NCI-H2227 (cell line): ENCODE measurements around the gene RNF130.

Experiments
- DNase-seq: peaks from one replicate; lab custom pipeline; 2025; ENCODE audit not compliant: unreplicated experiment; lab: John Stamatoyannopoulos, UW

The RNF130 gene

GRCh38 chr5:180060192-180060591, 11.4 kb downstream of the RNF130 start:
- no peak for DNase-seq

- DNase-seq, result no peak
Measured at GRCh38 chr5:180059326-180059725, 12.2 kb downstream of the RNF130 start.

DNA sequence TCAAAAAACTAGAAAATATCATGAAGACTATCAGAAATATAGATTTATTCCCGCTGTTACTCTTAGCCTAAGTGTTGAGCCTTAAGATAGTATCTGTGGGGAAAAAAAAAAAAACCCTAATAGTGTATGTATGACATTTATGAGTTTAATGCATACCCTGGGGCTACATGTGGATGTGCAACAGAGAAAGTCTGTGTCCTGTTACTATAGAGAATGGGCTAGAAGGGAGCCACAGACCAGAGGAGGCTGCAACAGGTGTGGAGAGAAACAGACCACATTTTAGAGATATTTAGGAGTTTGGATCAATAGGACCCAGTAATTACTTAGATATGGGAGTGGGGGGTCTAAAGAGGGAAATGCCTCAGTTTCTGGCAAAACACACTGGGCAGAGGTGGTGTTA, 15.4 kb downstream of the RNF130 start:
- no peak for DNase-seq

DNA sequence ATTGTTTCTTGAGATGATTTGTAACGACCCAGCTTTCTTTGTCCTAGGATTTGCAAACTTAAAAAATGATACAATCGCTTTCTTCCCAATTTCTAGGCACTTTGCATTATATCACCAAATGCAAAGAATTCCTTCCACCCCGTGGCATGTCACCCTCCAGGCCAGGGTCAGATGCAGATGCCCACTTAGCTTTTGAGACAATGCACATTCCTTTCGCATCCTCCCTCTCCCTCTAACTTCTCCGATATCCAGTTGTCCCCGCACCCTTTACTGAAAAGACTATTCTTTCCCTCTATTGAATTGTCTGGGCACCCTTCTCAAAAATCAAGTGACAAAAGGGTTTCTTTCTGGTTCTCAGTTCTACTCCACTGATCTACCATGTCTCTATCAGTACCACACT, 17.3 kb downstream of the RNF130 start:
- no peak for DNase-seq

DNA sequence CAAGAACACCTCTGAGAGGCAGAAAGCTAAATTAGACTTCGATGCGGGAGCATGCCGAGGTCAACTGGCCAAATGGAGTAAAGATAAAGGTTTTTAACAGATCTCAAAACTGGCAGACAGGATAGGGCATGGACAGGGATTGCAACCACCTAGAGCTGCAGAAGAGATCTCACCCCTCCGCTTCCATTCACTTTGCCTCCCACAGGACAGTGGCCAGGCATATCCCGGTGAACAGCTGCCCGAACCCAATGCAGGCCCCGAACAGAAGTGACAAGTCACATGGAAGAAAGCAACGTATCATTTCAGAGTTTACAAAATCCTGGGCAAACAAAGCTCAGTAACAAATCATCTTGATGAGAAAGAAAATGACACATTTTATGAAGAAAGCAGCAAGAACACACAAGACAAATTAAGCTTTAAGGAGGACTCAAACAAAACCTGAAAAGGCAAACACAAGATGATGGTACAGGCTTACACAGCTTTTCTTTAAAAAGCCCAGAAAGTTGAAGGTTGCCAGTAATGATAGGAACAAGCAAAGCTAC, 18.4 kb downstream of the RNF130 start:
- peak; percentile 8 for DNase-seq

- no peak for DNase-seq
Measured at GRCh38 chr5:180052211-180052818, 19.2 kb downstream of the RNF130 start.

GRCh38 chr5:180050121-180050940, 21.2 kb downstream of the RNF130 start:
- no peak for DNase-seq

GRCh38 chr5:180049185-180049548, 22.4 kb downstream of the RNF130 start:
- DNase-seq, result no peak

- DNase-seq, result no peak
Measured at GRCh38 chr5:180047667-180048066, 23.9 kb downstream of the RNF130 start.

DNA sequence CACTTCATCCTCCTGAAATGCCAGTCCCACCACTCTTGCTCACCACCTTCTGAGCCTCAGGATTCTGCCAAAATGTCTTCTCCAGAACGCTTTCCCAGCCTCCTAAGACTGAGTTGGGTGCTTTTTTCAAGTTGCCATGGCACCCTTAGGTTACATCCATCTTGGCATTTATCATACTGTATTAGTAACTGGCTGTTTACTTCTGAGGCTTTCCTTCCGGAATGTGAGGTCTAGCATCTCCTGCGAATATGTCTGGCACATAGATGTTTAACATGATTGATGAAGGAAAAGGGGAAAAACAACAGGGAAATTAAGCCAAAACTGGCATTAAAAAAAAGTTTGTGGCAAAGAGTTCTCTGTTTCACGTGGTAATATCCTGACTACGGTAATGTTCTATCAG, 24.9 kb downstream of the RNF130 start:
- no peak for DNase-seq

- no peak for DNase-seq
Measured at GRCh38 chr5:180045889-180046499, 25.6 kb downstream of the RNF130 start.

DNA sequence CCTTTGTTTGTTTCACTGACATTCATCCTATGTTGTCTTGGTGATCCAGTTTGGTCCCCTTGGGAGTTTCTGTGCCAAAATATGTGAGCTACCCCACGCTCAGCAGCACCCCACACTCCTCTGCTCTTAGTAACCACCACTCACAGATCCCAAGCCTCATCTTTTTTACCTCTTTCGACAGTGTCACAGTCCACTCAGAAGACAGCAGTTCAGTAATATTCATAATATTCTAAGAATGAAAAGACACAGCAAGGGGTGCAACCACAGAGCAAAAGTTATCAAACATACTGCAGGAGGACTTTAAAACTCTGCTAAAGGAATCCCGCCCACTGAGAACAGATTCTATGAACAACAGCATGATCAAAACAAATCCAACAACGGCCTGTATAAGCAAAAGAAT, 28.2 kb downstream of the RNF130 start:
- DNase-seq, result no peak

DNA sequence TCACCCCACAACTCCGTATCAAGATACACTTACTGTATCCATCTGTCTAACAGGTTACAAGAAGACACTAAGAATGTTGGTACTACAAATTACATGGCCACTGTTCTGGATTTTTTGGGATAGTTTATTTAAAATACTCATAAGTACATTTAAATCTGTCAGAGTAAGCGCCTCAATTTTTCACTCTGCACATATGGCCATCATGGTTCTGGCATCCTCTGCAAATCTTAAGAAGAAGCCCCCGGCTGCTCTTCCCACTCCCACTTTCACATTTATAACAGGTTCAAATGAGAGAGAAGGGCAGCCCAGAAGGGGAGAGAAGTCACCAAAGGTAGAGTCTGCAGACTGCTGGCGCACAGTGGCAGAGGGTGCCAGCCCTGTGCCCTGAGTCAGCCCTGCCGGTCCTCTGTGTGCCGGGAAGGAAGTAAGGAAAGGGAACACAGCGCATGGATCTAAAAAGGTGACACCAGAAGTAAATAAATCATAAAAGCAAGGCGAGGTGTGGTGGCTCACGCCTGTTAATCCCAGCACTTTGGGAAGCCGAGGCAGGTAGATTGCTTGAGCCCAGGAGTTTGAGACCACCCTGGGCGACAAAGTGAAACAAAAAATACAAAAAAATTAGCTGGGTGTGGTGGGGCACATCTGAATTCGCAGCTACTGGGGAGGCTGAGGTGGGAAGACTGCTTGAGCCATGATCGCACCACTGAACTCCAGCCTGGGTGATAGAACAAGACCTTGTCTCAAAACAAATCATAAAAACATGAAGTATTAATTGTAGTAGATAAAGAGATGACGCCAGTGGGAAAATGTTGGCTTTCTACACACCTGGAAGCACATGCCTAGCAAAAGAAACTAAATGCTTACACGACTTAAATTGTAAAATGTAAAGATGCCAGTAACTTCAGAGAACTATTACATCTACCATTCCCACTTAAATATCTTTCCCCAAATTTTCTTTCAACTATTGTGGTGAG, 30.0 kb downstream of the RNF130 start:
- no peak for DNase-seq

DNA sequence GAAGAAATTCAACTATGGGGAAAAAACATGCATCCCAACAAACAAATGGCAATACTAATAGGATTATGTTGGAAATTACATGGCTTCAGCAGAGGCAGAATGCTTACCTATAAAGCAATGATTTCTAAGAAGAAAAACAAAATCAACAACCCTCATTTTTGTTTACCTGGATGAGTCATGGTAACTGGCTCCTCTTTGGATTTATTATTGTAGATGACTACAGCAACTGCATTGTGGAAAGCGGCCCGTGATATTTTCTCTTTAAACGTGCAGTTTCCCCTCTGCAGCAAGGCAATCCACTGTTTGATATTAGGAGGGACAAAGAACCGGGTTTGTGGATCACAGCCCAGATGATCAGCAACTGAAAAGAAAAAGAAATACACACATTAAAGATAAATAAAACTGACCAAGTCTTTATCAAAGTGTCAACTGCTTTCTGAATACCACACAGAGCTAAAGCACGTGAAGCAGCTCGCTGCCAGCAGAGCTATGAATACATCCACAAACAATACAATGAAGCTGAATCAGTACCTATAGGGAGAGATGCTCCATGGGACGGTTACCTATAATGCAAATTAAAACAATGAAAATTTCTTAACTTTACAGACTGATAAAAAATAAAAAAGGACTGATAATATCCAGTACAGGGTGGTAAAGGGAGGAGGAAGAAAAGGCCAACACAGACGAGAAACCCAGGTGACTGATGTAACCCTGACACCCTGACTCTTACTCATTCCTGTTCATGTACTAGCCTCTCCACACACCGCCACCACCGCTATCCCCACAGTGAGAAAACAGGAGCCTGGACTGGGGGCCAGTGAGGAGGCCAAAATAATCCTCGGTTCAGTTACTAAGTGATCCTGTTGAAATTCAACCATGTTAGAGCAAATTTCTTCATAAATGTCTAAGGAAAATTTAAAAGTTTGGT, 31.0 kb downstream of the RNF130 start:
- DNase-seq, result no peak

DNA sequence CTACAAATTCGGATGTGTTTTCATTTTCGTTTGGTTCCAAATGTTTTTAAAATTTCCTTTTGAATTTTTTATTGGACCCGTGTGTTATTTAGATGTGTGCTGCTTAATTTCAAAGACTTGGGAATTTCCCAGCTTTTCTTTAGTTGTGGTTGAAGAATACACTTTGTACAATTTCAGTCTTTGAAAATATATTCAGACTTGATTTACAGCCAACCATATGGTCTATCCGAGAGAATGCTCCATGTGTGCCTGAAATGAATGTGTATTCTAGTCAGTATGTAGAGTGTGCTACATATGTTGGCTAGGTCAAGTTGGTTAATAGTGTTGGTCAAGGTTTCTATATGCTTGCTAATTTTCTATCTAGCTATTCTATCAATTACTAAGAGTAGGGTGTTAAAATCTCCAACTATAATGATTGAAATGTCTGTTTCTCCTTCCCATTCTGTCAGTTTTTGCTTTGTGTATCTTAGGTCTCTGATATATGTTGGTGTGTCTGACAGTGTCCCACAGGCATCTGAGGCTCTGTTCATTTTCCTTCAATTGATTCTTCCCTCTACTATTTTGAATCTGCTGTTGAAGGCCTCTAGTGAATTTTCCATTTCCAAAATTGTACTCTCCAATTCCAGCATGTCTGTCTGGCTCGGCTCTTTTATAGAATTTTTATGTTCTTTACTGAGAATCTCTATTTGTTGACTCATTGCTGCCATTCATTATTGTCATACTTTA, 36.2 kb downstream of the RNF130 start:
- DNase-seq, result no peak

- no peak for DNase-seq
Measured at GRCh38 chr5:180034564-180034963, 37.0 kb downstream of the RNF130 start.

- DNase-seq, result no peak
Measured at GRCh38 chr5:180027459-180028089, 44.0 kb downstream of the RNF130 start.

DNA sequence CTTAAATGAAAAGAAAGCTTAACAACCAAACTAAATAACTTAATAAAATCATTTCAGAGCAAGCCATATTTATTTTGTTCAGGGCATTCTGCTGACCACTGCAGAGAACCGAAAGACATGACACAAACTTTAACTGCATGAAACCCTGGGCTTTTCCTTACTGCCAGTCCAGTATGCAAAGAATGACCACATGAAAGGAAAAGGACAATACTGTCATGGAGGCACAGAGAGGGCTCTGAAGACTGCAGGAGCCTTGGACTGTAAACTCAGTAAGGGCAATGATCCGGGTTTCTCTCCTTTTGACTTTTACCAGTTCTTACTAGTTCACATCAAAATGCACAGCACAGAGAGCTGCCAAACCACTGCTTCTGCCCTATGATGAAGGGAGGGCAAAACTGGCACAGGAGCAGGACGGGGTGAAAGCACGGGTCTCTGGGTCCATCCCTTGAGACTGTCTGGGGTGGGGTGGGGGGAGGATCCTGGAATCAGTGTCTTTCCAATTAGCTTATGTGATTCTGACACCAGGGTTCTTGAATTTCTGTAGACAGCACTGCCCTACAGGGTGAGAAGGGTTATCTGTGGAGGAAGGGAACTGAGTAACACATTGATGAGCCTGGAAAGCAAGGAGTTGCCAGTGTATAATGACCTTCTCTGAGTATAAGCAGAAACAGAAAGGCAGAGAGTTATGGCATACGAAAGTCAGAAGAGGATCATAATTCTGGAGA, 44.7 kb downstream of the RNF130 start:
- no peak for DNase-seq
